Lower lobe of right lung (tissue), 2 donors: ENCODE data around the gene RAB9A. TPM values are rescaled to one million over a fixed set of nuclear protein-coding genes. Genes with fewer than 3 reads are reported as not detected.

ENCODE experiments used
- ATAC-seq, 2 donors: fragments of 200-7000 bp; cut with Tn5 transposase; one replicate each; pipeline ENCODE4 v1.9.1; 2020 to 2022; ENCODE audit warnings: mild to moderate bottlenecking in 2 of 2, moderate library complexity in 2 of 2
- DNase-seq: peaks from one replicate; pipeline ENCODE4 v3.0.0-alpha.2; 2020
- H3K27ac ChIP-seq: fragments of 200-600 bp; one replicate; pipeline ENCODE4 v1.8.0; 2022
- H3K27me3 ChIP-seq: fragments of 200-600 bp; one replicate; pipeline ENCODE4 v1.8.0; 2022; ENCODE audit warnings: low read depth
- H3K36me3 ChIP-seq: fragments of 200-600 bp; one replicate; pipeline ENCODE4 v1.8.0; 2022; ENCODE audit warnings: mild to moderate bottlenecking
- H3K4me1 ChIP-seq: fragments of 200-600 bp; one replicate; pipeline ENCODE4 v1.8.0; 2022
- H3K4me3 ChIP-seq: fragments of 200-600 bp; one replicate; pipeline ENCODE4 v1.8.0; 2022; ENCODE audit warnings: mild to moderate bottlenecking
- H3K9me3 ChIP-seq: fragments of 200-600 bp; one replicate; pipeline ENCODE4 v1.8.0; 2022
- CTCF ChIP-seq: fragments of 200-600 bp; IDR thresholded peaks from one replicate; pipeline ENCODE4 v1.8.0; 2022; ENCODE audit warnings: antibody characterized with exemption, mild to moderate bottlenecking
- intact Hi-C: fragments of 100-400 bp; cut with DNase I; formaldehyde crosslinking; loops from one replicate; pipeline ENCODE4 v1.11.0; 2022
- total RNA-seq: library from RNA; stranded (reverse); fragmentation: NEBNext Ultra II Directional; extraction: Animal tissue kit (Norgen Biotek cat#: 25700); gene quantifications from one replicate; pipeline ENCODE4 v1.2.1, GENCODE V29; 2021
- donor health status: DM: no; HTN: yes; CAD: no; lungs with severe emphysema.

RAB9A gene
- total RNA-seq, 1 donor from 2014 or later: 32.8 TPM

- intact Hi-C loops: no loop called here
- peaks cover 60% of the 10 kb centered on the region for H3K36me3 ChIP-seq
- TF ChIP-seq CTCF: no peak
- DNase-seq (no peak), ATAC-seq (no peak)
- H3K27me3 ChIP-seq: no peaks in the 10 kb centered on the region
- H3K27ac ChIP-seq: no peak overlapping the region
- no peaks in the 10 kb centered on the region for H3K9me3 ChIP-seq
- no peak overlapping the region for H3K4me3 ChIP-seq
- peaks cover 5% of the 10 kb centered on the region for H3K4me1 ChIP-seq
Observed at GRCh38 chrX:13756381-13756780, 67.5 kb downstream of the RAB9A start.

GRCh38 chrX:13759152-13759718 is 70.3 kb downstream of the RAB9A start:
- H3K4me3 ChIP-seq: no peak overlapping the region
- H3K36me3 ChIP-seq: peaks cover 57% of the 10 kb centered on the region
- H3K9me3 ChIP-seq: no peaks in the 10 kb centered on the region
- no peak for DNase-seq
- intact Hi-C loops: no loop called here
- H3K27me3 ChIP-seq: no peaks in the 10 kb centered on the region
- H3K4me1 ChIP-seq: peaks cover 23% of the 10 kb centered on the region
- ATAC-seq: no peak
- H3K27ac ChIP-seq: no peak overlapping the region
- no peak for TF ChIP-seq CTCF

Other genes with a start within 250 kb of the RAB9A start
- gene EGFL6, start 119.5 kb upstream of the RAB9A start, total RNA-seq: 9.3 TPM
- gene TCEANC, start 36.0 kb upstream of the RAB9A start, total RNA-seq: 8.4 TPM
- gene TRAPPC2, start 45.5 kb downstream of the RAB9A start, total RNA-seq: 15.8 TPM
- 38.3 TPM for gene OFD1, start 45.6 kb downstream of the RAB9A start, total RNA-seq
- 21.6 TPM for gene GPM6B, start 128.0 kb downstream of the RAB9A start, total RNA-seq